HG02970 (cell line): Measurements from ENCODE around the gene ACAA2.

Experiments used
- ATAC-seq: cut with Tn5 transposase; IDR thresholded peaks from one replicate; pipeline ENCODE4 v1.9.1; 2021; ENCODE audit warnings: mild to moderate bottlenecking, moderate library complexity, moderate number of reproducible peaks; ENCODE audit not compliant: unreplicated experiment, low FRiP score

ACAA2 gene

DNA sequence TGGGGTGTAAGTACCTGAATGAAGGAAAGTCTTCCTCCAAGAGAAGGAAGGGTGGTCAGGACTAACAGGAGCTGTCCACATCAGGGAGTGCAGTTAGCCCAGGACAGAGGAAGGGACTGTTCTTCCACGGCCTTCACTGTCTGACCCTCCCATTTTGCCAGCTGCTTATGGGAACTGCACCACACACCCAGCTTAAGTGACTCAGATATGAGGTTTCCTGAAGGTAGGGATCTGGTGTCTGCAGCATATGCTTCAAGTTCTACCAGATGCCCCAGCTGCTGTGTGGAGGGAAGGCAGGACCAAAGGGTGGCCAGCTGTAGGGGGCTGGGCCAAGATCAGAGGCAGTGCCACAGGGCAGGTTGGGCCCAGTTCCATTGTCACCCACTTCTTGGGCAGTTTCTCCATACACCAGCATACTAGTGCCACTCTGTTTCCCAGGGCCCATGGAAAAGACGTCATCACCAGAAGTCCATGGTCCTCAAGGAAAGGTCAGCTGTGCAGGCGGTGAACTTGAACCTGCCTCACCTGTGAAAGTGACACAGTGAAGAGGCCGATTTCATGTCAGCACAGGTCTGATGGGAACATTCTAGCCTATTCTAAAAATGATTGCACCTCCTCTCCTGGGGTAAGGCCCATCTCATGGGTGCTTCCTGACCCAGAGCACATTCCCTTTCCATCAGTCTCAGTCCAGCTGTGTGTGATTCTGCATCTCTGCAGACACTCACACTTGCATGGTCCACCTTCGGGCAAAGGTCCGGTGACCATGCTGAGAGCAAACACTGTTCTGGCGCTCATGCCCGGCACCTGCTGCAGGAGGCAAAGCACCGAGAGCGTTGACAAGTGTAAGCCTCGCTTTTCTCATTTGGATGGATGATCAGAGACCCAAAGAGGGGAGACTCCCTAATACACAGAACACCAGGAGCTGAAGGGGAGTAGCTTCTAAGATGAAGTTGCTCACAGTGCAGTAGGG, 68.0 kb downstream of the ACAA2 start:
- no peak for ATAC-seq

GRCh38 chr18:49744376-49745008, 68.8 kb downstream of the ACAA2 start:
- no peak for ATAC-seq

DNA sequence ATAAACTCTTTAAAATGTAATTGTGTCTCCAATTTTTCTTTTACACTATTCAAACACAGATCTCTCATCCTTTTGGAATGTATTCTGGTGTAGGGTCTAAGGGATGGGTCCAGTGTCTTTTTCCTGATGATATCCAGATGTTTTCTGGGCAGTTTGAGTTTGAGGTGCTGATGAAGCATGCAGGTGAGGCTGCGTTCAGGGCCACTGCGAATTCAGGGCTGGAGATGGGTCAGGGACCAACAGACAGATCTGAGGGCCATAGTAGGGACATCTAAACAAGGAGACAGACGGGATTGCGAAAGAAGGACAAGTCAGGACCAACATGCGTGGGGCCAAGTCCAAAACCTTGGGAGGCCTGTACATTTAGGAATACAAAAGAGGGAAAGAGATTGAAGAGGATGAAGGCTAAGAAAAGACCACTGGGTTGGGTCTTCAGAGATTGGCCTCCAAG, 70.2 kb downstream of the ACAA2 start:
- no peak for ATAC-seq

GRCh38 chr18:49742316-49743116, 70.8 kb downstream of the ACAA2 start:
- ATAC-seq: no peak

GRCh38 chr18:49739275-49739674, 74.1 kb downstream of the ACAA2 start:
- ATAC-seq: no peak

GRCh38 chr18:49738721-49739120, 74.6 kb downstream of the ACAA2 start:
- no peak for ATAC-seq

- ATAC-seq: no peak
These were observed 78.5 kb downstream of the ACAA2 start for GRCh38 chr18:49734836-49735235.

DNA sequence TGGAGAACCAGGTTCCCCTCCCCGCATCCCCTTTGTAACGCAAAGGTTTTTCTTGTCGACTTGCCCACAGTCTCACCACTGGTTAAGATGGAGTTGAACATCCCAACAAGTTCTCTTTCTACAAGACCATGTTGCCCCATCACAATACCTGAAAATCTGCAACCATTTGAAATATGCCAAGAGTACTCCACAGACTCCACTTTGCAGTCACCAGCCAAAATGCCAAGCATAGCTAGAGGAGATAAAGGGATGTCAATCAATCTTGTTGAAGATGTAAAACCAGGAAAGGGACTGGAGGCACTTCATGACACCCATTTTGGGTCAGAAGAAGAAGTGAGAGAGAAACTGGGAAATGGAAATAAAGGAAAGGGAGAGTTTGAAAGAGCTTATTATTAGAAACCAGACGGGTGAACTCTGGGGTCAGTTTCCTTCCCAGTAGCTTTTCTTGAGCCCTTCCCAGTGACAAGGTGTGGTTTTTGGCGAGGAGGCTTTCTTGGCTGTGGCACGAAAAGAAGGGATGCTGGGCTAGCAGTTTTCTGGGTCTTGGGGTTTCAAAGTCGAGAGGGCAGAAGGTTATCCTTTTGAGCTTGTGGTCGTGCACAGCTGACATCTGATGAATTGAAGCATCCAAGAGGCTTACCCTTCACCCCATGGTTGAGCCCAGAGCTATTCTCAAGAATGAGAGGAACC, 79.3 kb downstream of the ACAA2 start:
- no peak for ATAC-seq

DNA sequence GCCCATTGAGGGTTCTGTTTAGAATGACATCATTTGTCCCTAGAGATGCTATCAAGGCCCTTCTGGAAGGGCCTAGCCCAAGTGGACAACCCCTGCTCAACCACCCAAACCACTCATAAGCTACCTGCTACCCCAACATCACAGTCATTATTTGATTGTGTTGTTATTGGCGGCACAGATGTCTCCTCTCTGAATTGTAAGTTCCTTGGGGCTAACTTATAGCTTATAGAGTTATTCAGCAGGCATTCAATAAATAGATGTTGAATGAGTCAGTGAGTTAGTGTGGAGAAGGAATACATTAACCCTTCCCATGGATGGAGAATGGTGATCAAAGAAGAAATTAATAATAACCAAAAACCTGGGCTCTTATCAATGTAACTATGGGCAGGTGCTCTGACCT, 80.0 kb downstream of the ACAA2 start:
- ATAC-seq: no peak
